Measurements from ENCODE around the gene CDK14.

The CDK14 gene

DNA sequence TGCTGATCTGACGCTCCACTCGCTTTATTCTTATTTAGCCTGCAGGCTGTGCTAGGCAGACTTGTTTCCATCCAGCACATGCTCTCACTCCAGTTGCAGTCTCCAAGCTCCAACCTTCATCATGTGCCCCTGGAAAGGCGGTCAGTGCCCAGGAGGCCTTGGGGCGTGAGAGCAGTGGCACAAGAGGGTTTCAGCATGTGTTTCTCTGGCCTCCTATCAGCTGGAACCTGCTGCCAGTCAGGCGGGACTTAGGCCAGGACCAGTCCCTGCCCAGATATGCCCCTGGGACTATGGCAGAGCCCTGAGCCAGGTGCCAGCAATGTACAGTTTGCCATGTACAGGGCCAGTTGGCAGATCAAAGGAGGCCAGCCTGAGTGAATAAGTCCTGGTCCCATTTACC, 337.9 kb downstream of the CDK14 start:
- DNase-seq (ENCODE audit: extremely low read depth in 1 of 2, low read depth in 1 of 2): no peak

DNA sequence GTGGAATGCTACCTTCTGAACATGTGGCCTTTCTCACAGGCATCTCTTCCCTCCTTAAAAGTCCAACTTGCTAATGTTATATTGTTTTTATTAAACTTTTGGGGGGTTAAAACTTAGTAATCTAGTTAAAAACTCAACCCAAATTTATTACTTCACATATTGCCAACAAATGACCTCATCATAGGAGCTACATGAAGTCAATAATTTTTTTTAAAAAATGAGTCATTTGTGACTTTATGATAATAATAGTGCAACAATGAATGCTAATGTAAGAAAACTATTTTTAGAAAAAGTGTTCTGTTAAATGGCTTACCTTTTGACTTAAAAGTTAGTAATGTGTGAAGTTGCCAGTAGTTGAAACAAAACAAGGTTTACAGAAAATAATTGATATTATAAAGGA, 342.2 kb downstream of the CDK14 start:
- DNase-seq (ENCODE audit: extremely low read depth in 1 of 2, low read depth in 1 of 2): no peak

DNA sequence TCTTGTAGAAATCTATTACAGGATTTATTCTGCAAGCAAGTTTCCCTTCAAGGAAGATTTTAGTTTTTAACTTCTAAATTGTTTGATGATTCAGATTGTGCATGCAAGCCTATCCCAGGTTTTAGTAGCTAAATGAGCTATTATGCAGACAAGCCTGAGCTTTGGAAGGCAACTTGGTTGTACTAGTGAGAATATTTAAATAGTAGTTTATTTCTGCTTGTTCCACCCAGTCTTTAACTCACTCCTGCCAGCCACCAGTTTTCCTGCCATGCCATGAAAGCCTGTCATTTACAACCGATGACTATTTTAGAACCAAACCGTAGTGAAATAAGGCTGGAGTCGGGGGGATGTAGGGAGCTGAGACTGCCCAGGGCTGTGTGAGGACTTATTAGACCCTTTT, 343.5 kb downstream of the CDK14 start:
- DNase-seq (ENCODE audit: extremely low read depth in 1 of 2, low read depth in 1 of 2): no peak

DNA sequence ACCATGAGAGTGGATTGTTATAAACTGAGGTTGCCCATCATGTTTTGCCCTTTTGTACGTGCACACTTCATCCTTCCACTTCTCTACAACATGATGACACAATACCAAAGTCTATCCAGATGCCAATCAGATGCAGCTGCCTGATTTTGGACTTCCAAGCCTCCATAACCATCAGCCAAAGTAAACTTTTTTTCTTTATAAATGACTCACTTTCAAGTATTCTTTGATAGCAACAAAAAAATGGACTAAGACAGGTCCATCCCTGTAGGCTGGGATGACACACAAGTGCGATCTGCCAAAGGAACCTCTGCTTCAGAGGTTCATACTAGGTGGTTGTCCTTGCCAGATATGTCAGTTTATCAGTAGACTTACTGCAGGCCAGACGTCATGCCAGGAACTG, 347.9 kb downstream of the CDK14 start:
- DNase-seq (ENCODE audit: extremely low read depth in 1 of 2, low read depth in 1 of 2): no peak

DNA sequence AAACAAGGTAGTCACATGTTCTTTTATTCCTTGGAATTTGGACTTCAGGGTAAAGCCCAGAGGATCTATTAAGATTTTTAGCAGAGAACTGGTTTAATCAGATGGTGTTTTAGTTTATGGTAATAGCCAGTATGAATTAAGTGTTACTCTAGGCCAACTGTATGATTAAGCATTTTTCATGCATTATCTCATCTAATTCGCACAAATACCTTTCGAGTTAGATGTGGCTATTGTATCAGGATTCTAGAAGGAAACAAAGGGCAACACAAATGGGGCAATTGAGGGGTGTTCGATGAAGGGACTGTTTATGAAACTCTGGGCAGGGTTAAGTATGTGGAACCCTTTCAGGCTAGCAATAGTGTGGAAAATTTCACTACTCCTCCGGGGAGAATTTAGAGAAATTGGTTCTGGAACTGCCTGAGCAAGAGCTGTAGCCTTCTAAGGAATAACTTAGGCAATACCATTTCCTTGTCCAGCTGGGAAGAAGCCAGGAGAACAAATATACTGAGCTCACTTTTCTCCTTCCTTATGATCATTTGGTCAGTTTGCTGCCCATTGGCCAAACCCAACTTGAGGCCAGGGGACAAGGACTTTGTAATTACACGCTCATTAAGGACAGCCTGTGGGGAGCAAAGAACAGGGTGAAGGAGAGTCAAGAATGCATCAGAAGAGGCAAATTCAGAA, 349.1 kb downstream of the CDK14 start:
- DNase-seq (ENCODE audit: extremely low read depth in 1 of 2, low read depth in 1 of 2): no peak

DNA sequence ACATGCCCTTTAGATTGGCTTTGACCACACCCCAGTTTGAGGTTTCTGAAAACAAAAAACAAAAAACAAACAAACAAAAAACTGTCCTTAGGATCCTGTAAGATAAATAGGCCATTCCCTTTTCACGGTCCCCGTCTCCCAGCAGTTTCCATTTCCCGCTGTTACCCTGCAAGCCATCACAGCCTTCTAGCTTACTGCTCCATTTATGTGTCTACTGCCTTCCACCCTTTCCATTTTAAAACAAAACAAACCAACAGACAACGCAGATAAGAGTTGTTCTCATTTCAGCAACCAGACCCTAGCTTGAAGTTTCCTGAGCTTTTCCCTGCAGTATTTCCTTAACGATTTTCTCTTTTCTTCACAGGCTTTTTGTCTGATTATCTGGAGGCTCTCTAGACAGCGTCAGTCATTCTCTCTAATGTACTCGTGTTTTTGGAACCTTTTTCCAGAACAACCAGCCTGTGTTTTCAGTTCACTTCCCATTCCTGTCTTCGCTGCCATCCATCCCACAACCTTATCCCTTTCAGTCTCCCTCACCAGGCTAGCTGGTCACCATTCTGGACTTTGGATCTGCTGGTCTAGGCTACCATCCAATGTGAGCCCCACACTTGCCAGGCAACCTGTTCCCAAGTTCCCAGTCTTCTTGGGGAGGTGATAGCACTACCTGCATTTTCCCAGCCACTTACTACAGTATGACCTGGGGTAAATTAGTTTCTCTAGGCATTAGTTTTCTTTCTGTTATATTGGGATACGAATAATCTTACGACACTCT, 350.8 kb downstream of the CDK14 start:
- DNase-seq (ENCODE audit: extremely low read depth in 1 of 2, low read depth in 1 of 2): no peak

DNA sequence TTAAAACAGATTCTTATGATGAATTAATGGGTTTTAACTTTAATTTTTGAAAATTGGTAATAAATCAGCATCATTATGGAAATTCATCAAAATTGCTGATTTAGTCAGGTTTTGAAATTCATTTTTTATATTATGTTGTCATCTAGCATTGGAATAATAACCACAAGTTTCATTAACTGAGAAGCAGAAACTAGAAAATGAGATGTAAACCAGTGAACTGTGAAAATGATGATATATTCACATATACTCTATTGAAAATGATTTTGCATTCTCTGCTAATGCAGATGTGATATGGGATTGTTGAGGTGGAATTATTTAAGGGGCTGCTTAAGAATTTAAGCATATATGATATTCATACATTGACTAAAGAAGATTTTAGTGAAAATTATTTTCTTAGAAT, 352.0 kb downstream of the CDK14 start:
- no peak for DNase-seq (ENCODE audit: extremely low read depth in 1 of 2, low read depth in 1 of 2)

DNA sequence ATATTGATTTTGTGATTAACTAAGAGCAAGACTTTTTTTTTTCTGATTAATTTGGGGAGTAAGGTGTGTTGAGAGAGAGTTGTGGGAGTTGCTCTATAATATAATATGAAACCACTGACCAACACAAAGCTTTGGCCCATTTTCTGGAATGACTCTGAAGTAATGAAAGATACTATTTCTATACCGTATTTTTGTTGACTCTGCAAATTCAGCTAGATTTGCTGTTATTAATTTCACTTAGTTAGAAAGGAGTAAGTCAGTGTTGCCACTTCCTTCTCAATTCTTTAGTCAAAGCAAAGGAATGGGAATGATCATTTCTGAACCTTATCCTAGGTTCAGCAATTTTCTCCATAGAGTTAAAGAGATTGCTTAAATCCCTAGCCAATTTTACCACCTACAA, 355.1 kb downstream of the CDK14 start:
- no peak for DNase-seq (ENCODE audit: extremely low read depth in 1 of 2, low read depth in 1 of 2)

DNA sequence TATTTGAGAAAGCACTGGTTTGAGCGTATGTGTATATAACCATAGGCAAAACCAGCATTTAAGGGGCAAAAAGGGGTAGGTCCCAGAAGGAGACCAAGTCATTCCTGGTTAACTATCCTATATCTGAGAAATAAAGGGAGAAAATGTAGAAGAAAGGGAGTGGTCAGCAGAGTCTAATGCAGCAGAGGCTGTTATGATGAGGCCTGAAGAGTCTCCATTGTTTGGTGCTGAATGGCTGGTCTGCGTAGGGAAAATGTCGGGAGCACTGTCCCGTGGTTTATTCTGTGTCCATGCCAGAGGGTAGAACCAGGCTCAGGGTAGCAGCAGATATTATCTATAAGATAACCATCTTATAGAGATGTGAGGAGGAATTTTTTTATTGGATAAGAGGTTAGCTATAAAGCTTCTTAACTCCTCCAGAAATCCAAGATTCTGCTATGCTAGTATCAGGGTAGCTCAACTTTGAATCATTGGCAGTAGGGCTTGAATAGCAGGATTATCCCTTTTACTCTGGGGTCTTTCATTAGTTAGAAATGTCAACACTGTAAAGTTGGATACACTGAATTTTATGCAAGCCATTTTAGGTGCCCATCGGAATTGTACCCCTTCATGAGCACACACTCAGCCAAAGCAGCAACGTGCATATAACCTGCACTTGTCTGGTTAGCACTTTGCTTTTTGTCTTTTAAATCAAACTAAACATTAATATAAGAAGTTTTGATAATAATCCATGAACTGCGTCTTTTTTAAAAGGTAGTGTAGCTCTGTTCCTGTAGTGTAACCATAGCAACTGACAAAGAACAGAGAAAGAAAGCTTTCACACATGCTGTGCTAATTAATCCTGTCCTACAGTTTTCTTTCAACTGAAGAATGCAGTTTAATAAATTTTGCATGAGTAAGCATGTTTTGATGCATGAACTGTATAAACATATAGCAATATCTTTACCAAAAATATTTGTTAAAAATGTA, 356.1 kb downstream of the CDK14 start:
- no peak for DNase-seq (ENCODE audit: extremely low read depth in 1 of 2, low read depth in 1 of 2)

DNA sequence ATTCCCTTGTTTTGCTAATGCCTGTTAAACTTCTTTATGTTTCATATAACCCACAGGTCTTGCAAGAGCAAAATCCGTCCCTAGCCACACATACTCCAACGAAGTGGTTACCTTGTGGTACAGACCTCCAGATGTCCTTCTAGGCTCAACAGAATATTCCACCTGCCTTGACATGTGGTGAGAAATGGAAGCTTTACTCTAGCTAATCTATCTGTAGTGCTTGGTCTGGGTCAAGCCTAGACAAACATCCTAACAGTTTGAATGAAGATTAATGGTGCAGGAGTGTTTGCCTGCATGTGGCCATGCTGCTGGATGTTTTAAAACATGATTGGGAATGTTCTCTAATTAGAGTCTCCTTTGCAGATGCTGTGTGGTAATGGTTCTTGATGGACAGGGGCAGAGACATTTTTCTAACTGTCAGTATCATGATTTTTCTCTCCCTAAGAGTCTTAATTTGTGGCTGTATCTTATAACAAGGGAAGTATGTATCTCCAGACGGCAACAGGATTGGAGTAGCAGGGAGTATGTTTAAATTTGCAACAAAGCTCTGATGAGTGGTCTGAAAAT, 359.6 kb downstream of the CDK14 start:
- DNase-seq (ENCODE audit: extremely low read depth in 1 of 2, low read depth in 1 of 2): no peak

DNA sequence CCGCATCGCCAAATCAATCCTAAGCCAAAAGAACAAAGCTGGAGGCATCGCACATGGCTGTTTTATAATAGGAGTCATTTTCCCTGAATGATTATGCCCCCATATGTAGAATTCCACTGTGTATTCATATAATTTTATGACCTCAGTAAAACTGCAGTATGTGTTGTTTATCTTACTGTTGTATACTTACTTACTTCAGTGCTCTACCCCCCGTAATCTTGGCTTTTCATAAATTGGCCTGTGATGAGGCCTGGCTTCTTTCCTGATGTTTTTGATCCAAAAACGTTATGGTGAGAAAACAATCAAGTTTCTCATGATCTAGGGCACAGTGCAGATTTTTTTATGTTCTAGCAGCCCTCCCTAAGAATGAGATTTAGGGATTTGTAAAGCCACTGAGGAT, 361.8 kb downstream of the CDK14 start:
- no peak for DNase-seq (ENCODE audit: extremely low read depth in 1 of 2, low read depth in 1 of 2)

DNA sequence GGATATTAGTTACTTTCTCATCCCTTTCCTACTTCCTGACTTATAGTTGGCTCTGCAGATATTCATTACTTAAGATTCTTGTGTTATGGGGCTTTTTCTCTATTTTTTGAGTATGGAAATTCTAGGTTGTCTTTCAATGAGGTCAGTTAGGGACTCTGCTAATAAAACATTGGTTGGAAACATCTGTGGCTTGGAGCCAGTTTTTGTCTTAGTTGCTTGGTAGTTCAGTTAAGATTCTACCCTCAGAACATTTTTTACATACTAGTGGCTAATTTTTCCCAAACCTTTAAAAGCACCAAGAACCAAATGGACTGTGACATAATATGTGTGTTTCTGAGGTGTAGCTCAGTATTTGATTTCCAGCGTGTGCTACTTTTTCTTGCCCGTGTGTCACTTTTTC, 362.5 kb downstream of the CDK14 start:
- DNase-seq (ENCODE audit: extremely low read depth in 1 of 2, low read depth in 1 of 2): no peak

DNA sequence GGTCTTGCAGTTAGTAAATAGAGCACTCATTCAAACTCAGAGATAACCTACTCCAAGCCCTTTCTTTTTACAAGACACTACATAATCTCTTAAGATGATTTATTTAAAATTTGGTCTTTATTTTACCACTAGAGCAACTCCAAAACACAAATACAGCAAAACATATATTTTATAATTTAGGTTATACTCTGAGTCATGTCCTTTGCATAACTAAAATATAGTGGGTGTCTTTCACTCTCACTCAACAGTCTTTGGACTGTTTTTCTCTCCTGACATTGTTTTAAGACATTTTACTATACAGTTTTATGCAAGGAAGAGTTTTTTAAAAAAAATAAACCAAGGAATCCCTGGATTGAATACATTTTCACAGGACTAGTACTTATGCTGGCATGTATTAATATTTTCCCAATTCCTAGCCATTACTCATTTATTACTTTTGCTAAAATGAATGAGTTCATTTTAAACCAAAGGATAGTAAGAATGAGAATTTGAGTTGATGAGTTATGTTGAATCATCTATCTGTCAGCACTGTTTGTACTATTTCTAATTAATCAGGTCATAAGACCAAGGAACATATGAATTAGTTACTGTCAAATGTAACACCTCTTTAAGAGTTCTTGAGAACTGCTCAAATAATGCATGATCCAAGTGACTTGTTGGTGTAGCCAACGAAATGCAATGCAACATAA, 365.1 kb downstream of the CDK14 start:
- no peak for DNase-seq (ENCODE audit: extremely low read depth in 1 of 2, low read depth in 1 of 2)

DNA sequence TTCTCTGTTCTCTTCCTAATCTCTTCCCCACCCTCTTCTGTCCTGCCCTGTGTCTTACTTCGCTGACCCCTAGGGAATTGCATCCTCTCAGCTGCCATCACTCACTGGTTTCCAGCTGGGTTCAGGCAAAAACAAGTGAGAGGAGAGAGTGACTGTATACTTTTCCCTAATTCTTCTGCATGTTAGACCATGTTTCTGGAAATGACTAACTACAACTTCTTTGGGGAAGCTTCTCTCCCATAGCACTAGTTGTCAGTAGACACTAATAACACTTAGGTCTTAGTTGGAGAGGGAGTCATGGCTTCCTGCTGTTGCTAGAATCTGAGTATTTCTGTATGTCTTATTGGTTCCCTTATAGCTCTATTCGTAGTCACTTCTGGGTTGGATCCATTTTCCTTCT, 369.1 kb downstream of the CDK14 start:
- DNase-seq (ENCODE audit: extremely low read depth in 1 of 2, low read depth in 1 of 2): no peak

DNA sequence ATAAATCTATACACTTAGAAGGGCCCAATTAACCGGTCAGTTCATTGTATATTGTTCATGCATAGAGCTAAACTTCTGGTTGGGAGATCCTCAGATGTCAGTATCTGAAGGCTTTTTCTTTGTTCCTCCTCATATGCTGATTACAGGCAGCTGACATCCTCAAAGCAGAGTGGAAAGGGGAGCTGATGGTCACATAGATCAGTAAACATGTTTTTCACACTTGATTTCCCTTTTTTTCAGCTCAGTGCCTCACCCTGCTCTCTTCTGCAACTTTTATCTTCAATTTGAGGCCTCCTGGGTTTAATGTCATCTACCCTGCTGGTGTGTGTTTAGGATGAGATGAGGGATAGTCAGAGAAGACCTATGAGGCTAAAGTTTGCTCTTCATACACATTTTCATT, 370.2 kb downstream of the CDK14 start:
- no peak for DNase-seq (ENCODE audit: extremely low read depth in 1 of 2, low read depth in 1 of 2)

DNA sequence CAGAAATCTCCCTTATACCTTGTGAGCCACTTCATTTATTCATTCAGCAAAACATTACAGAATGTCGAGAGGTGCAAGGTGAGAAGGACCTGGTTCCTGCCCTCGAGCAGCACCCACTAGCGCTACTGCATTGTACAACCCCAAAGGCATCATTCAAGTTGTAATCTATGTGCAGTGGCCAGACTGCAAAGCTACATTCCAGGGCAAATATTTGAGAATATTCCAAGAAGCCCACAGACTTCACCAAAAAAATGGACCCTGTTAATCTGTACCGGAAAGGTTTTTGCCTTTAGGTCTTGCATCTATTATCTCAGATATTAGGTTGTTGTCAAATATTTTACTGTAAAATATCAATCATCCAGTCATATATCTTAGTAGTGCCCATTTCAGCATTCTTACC, 372.8 kb downstream of the CDK14 start:
- DNase-seq (ENCODE audit: extremely low read depth in 1 of 2, low read depth in 1 of 2): no peak

DNA sequence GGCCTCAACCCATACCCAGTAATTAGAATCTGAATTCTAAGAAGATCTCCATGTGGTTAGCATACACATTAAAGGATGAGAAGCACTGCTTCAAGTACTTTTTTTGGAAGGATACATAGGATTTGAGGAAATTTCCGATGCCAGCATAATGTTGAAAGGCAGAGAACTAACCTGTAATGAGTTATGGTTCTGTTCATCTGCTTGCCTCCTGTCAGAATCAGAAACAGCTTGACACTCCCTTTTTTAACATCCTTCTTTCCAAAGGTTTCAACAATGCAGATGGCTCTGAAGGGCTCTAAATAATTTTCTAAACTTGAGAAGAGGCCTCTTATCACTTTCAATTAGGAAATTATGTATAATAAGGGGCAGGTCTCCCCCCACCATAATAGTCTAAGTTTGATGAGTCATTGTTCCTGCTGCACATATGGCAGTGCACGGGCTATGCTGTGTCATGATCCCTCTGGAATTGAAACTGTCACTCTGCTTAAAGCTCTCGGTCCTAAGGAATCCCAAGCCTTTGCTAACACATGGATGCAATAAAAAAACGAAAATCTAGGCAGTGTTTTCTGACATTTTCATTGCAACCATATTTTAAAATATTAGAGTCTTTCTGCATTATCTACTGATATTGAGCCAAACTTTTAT, 376.9 kb downstream of the CDK14 start:
- DNase-seq (ENCODE audit: extremely low read depth in 1 of 2, low read depth in 1 of 2): no peak

DNA sequence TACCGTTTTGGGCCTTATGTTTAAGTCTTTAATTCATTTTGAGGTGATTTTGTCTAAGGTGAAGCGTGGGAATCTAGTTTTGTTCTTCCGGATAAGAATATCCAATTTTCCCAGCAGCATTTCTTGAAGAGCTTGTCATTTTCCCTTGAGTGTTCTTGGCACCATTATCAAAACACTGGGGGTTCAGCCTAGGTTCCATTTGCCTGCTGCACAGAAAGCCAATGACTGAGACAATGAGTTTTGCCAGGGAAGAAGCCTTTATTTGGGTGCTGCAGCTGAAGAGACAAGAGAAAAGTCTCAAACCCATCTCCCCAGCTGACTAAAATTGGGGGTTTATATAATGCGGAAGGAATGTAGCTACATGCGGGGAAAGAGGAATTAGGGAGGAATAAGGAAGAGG, 380.9 kb downstream of the CDK14 start:
- DNase-seq (ENCODE audit: extremely low read depth in 1 of 2, low read depth in 1 of 2): no peak

DNA sequence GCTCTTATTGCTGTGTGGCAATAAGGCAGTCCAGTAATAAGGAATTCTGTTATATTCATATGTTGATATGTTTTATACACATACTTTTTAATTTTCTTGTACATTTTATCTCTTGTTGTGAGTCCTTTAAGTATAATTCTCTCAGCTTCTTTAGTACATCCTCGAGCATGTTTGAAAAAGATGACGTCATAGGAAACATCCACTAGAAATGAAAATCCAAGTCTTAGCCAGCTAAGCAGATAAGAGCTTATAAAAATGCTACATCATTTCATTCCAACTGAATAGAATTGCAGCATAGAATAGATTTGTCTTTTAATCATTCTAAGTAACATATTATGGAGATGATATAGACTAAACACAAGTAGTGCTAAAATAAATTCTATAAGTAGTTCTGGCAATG, 384.4 kb downstream of the CDK14 start:
- DNase-seq (ENCODE audit: extremely low read depth in 1 of 2, low read depth in 1 of 2): no peak

DNA sequence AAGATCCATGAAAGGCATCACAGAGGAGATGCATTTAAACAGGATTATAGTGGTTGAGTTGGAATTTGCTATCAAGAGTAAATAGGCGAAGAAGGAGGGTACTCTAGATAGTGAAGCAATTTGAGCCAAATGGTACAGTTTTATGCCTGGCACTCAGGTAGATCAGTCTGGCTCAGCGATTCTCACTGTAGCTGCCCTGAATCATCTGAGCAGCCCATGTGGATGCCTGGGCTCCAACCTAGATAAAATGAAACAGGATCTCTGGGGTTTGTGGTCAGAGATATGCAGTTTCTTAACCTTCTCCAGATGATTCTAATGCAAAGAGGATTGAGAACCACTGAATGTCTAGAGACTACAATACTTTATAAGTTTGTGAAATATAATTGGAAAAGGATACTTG, 386.1 kb downstream of the CDK14 start:
- no peak for DNase-seq (ENCODE audit: extremely low read depth in 1 of 2, low read depth in 1 of 2)

All from activated CD8-positive, alpha-beta memory T cell treated with anti-CD3 and anti-CD28 coated beads for 1 hour (primary cell).